Measurements from ENCODE around the gene RSRC1. TPM values are rescaled to one million over a fixed set of nuclear protein-coding genes. Genes with fewer than 3 reads are reported as not detected.

Gene RSRC1
- total and polyA plus RNA-seq, 2 of the 13 experiments (the other 11 are each of a cell fraction or from before 2014, with no cell fraction given): 4.9 to 63.0 TPM

DNA sequence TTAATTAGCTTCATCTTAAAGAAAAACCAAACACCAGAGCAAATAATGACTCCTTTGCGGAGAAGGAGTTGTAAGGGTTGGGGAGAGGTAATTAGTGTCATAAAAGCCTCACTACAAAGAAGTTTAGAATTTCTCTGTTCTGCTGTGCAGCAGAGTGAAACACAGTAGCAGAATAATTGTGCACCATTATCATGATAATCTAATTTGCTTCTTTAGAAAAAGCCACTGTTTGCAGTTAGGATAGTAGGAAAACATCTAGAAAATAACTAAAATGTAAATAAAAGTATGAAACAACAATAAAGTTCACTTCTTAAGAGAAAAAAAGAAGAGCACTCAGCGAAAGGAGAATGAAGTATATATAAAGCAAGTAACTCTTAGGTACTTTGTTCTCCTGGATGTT, 9.2 kb upstream of the RSRC1 start (continued):
- TF ChIP-seq, protein P1, sequence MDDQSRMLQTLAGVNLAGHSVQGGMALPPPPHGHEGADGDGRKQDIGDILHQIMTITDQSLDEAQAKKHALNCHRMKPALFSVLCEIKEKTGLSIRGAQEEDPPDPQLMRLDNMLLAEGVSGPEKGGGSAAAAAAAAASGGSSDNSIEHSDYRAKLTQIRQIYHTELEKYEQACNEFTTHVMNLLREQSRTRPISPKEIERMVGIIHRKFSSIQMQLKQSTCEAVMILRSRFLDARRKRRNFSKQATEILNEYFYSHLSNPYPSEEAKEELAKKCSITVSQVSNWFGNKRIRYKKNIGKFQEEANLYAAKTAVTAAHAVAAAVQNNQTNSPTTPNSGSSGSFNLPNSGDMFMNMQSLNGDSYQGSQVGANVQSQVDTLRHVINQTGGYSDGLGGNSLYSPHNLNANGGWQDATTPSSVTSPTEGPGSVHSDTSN (CRISPR knock-in tag; IDR thresholded peaks at IDR 0.05; ENCODE audit: borderline replicate concordance): no peak
- TF ChIP-seq, protein P2, sequence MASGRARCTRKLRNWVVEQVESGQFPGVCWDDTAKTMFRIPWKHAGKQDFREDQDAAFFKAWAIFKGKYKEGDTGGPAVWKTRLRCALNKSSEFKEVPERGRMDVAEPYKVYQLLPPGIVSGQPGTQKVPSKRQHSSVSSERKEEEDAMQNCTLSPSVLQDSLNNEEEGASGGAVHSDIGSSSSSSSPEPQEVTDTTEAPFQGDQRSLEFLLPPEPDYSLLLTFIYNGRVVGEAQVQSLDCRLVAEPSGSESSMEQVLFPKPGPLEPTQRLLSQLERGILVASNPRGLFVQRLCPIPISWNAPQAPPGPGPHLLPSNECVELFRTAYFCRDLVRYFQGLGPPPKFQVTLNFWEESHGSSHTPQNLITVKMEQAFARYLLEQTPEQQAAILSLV (CRISPR knock-in tag; IDR thresholded peaks at IDR 0.05; ENCODE audit: borderline replicate concordance): no peak
- TF ChIP-seq YY1 (IDR thresholded peaks at IDR 0.05; ENCODE audit: insufficient read depth, insufficient replicate concordance, low read depth, low read length) (no peak), ZNF10 (CRISPR knock-in tag; IDR thresholded peaks at IDR 0.05; ENCODE audit: borderline replicate concordance, low read depth) (no peak), ZNF205 (CRISPR knock-in tag; IDR thresholded peaks at IDR 0.05) (no peak)
- TF ChIP-seq, protein P3, sequence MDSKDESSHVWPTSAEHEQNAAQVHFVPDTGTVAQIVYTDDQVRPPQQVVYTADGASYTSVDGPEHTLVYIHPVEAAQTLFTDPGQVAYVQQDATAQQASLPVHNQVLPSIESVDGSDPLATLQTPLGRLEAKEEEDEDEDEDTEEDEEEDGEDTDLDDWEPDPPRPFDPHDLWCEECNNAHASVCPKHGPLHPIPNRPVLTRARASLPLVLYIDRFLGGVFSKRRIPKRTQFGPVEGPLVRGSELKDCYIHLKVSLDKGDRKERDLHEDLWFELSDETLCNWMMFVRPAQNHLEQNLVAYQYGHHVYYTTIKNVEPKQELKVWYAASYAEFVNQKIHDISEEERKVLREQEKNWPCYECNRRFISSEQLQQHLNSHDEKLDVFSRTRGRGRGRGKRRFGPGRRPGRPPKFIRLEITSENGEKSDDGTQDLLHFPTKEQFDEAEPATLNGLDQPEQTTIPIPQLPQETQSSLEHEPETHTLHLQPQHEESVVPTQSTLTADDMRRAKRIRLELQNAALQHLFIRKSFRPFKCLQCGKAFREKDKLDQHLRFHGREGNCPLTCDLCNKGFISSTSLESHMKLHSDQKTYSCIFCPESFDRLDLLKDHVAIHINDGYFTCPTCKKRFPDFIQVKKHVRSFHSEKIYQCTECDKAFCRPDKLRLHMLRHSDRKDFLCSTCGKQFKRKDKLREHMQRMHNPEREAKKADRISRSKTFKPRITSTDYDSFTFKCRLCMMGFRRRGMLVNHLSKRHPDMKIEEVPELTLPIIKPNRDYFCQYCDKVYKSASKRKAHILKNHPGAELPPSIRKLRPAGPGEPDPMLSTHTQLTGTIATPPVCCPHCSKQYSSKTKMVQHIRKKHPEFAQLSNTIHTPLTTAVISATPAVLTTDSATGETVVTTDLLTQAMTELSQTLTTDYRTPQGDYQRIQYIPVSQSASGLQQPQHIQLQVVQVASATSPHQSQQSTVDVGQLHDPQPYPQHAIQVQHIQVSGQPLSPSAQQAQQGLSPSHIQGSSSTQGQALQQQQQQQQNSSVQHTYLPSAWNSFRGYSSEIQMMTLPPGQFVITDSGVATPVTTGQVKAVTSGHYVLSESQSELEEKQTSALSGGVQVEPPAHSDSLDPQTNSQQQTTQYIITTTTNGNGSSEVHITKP (CRISPR knock-in tag; IDR thresholded peaks at IDR 0.05; ENCODE audit: low read depth): no peak

Data from HepG2 (cell line).